ENCODE results near the gene GAREM2.
A peak's percentile ranks its signal among the peaks of the same experiment; 100 is the strongest.

The GAREM2 gene

DNA sequence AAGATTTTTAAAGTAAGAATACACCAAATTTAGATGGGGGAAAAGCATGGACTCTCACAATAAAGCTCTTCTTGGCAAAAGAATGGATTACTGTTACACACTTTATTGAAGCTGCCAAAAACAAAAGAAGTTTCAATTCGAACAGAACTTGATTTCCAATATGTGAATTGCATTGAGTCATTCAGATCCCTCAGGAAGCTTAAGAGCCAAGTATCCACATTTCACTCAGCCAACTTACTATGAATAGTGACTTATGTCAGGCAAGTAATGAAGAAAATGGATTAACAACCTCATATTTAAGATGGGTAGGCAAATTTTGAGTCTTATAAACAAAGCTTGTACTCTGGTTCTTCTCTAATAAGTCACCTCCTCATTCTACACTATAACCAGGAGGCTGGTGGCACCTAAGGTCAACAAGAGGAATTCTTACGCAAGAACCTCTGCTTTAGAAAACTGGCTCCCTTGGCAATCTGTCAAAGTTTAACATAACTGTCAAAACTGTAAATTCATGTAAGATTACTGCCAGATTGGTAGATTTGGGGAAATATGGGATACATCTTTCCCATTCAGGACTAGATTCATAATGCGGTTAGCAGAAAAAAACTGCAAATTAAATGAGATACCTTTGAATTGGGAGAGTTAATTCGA, 65.5 kb downstream of the GAREM2 start:
- peak; percentile 36 for DNase-seq (ENCODE audit: low spot score)
